Naive B cell (primary cell): ENCODE data around the gene CCDC122. TPM values are rescaled to one million over a fixed set of nuclear protein-coding genes. Genes with fewer than 3 reads are reported as not detected.
"Not testable (repeated sequence)": the region's sequence is repeated elsewhere in the genome, so short reads cannot be mapped to it uniquely, and the experiment has no call there.

Experiments
- ATAC-seq, 2 donors: fragments of 150-1000 bp; cut with Tn5 transposase; 2 replicates each; pipeline ENCODE4 v1.10.0; 2021; ENCODE audit warnings: low read depth in 2 of 2, mild to moderate bottlenecking in 2 of 2, moderate library complexity in 2 of 2
- DNase-seq: peaks from one replicate; pipeline ENCODE4 v3.0.0; 2022
- H3K27ac Mint-ChIP-seq, 6 donors: one replicate each; pipeline ENCODE4 v1.8.0; 2020 to 2022; ENCODE audit warnings: mild to moderate bottlenecking in 6 of 6, mixed read lengths in 6 of 6, moderate library complexity in 5 of 6, inconsistent platforms in 2 of 6
- H3K27me3 Mint-ChIP-seq, 3 donors: one replicate each; pipeline ENCODE4 v1.8.0; 2021 to 2022; ENCODE audit warnings: mixed read lengths in 3 of 3, mild to moderate bottlenecking in 1 of 3
- H3K36me3 Mint-ChIP-seq, 2 donors: one replicate each; pipeline ENCODE4 v1.8.0; 2020 to 2022; ENCODE audit warnings: mixed read lengths in 2 of 2, inconsistent platforms in 1 of 2, mild to moderate bottlenecking in 1 of 2
- H3K4me1 Mint-ChIP-seq, 3 donors: one replicate each; pipeline ENCODE4 v1.8.0; 2020 to 2022; ENCODE audit warnings: mixed read lengths in 3 of 3, inconsistent platforms in 1 of 3, mild to moderate bottlenecking in 1 of 3, moderate library complexity in 1 of 3
- H3K4me3 Mint-ChIP-seq, 8 donors: one replicate each; pipeline ENCODE4 v1.8.0; 2020 to 2022; ENCODE audit warnings: mild to moderate bottlenecking in 8 of 8, mixed read lengths in 8 of 8, moderate library complexity in 8 of 8, inconsistent platforms in 2 of 8
- H3K9me3 Mint-ChIP-seq, 7 donors: one replicate each; pipeline ENCODE4 v1.8.0; 2020 to 2022; ENCODE audit warnings: mixed read lengths in 7 of 7, mild to moderate bottlenecking in 5 of 7, inconsistent platforms in 2 of 7, moderate library complexity in 1 of 7
- polyA plus RNA-seq, 6 donors: library from polyadenylated mRNA; unstranded; fragments of 300-500 nt; fragmentation: Illumina TruSeq; gene quantifications; one replicate each; pipeline ENCODE4 v1.2.3, GENCODE V29; 2021; ENCODE audit warnings: low read depth in 6 of 6

Gene CCDC122
- polyA plus RNA-seq, 6 donors from 2014 or later, result 5.1 to 24.4 (median 8.1) TPM

DNA sequence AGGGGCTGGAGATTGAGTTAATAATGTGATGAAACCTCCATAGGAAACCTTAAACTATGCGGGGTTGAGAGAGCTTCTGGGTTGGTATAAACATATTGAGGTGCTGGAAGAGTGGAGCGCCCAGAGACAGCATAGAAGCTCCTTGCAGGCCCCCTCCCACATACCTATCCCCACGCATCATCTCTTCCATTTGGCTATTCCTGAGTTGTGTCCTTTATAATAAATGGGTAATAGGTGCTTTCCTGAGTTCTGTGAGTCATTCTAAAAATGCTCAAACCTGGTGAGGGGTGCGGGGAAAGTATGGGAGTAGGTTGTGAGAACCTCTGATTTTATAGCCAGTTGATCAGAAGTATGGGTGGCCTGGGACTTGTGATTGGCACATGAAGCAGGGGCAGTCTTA lies 14.6 kb downstream of the CCDC122 start:
- ATAC-seq (no peak), DNase-seq (no peak)
- H3K9me3 Mint-ChIP-seq, result peaks cover 0 to 4% (median 0%) of the 10 kb centered on the region in 7 donors
- H3K27me3 Mint-ChIP-seq, result no peaks in the 10 kb centered on the region
- no peak overlapping the region for H3K4me3 Mint-ChIP-seq
- H3K27ac Mint-ChIP-seq, result no peak overlapping the region
- H3K4me1 Mint-ChIP-seq, result no peaks in the 10 kb centered on the region
- no peaks in the 10 kb centered on the region for H3K36me3 Mint-ChIP-seq

DNA sequence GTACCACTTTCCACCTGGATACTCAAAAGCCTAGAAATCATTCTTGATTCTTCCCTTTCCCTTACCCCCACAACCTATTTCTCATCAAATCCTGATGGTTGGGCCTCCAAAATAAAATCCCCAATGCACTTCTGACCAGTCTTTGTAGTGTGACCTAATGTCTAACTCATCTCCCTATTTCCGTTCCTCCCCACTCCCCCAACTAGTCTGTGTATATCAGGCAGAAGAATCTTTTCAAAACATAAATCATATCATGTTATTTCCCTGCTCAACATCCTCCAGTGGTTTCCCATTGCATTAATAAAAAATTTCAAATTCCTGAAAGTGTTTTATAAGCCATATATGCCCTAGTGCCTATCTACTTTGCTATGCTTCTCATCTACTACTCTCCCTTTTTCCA lies 17.7 kb downstream of the CCDC122 start:
- DNase-seq (no peak), ATAC-seq (no peak)
- Mint-ChIP-seq H3K27ac (no peak overlapping the region), H3K36me3 (peaks cover 0 to 5% of the 10 kb centered on the region in 2 donors), H3K4me3 (no peak overlapping the region), H3K9me3 (peaks cover 0 to 4% (median 0%) of the 10 kb centered on the region in 7 donors), H3K4me1 (no peaks in the 10 kb centered on the region), H3K27me3 (no peaks in the 10 kb centered on the region)

DNA sequence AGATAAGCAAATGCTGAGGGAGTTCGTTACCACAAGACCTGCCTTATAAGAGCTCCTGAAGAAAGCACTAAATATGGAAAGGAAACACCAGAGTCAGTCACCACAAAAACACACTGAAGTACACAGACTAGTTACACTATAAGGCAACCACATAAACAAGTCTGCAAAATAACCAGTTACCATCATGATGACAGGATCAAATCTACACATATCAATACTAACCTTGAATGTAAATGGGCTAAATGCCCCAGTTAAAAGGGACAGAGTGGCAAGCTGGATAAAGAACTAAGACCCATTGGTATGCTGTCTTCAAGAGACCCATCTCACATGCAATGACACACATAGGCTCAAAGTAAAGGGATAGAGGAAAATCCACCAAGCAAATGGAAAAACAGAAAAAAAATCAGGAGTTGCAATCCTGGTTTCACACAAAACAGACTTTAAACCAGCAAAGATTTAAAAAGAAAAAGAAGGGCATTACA lies 26.6 kb downstream of the CCDC122 start:
- Mint-ChIP-seq H3K27ac (no peak overlapping the region), H3K4me3 (no peak overlapping the region), H3K9me3 (peaks cover 31 to 70% (median 59%) of the 10 kb centered on the region in 7 donors), H3K36me3 (peaks cover 60 to 61% of the 10 kb centered on the region in 2 donors), H3K4me1 (no peaks in the 10 kb centered on the region), H3K27me3 (no peaks in the 10 kb centered on the region)
- ATAC-seq (no peak), DNase-seq (no peak)

- H3K9me3 Mint-ChIP-seq, result peaks cover 31 to 68% (median 58%) of the 10 kb centered on the region in 7 donors
- no peak overlapping the region for H3K27ac Mint-ChIP-seq
- no peaks in the 10 kb centered on the region for H3K27me3 Mint-ChIP-seq
- peaks cover 60% of the 10 kb centered on the region in 2 donors for H3K36me3 Mint-ChIP-seq
- no peaks in the 10 kb centered on the region for H3K4me1 Mint-ChIP-seq
- DNase-seq (no peak), ATAC-seq (no peak)
- no peak overlapping the region for H3K4me3 Mint-ChIP-seq
Measured at GRCh38 chr13:43850873-43851272, 28.7 kb downstream of the CCDC122 start.

DNA sequence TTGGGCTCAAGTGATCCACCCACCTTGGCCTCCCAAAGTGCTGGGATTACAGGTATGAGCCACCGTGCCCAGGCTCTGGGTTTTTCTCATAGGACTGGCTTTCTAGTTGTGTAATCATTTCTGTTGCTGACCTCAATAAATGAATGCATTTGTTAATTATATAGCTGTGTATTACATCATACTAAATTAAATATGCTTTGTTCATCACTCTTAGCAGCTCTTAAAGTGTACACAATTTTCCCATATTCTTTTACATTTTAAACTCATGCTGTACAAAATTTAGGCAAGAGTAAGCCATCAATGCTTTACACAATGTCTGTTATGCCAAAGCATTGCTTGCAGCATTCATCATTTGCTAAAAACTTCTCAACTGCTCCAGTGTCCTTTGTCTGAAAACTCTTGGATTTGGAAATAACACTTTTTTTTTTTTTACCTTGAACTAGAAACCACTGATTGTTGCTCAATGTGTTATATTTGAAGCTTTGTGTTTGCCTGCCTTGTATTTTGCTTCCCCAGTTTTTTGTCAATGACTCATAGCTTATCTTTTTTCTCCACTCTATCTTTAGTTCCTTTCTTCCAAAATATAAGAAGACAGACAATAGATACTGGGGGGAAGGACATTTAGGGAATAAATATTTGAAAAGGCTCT lies 31.4 kb downstream of the CCDC122 start:
- H3K9me3 Mint-ChIP-seq, result peaks cover 18 to 40% (median 36%) of the 10 kb centered on the region in 7 donors
- H3K4me3 Mint-ChIP-seq, result no peak overlapping the region
- ATAC-seq (no peak), DNase-seq (no peak)
- H3K4me1 Mint-ChIP-seq, result no peaks in the 10 kb centered on the region
- no peaks in the 10 kb centered on the region for H3K27me3 Mint-ChIP-seq
- peaks cover 33 to 40% of the 10 kb centered on the region in 2 donors for H3K36me3 Mint-ChIP-seq
- H3K27ac Mint-ChIP-seq, result no peak overlapping the region

DNA sequence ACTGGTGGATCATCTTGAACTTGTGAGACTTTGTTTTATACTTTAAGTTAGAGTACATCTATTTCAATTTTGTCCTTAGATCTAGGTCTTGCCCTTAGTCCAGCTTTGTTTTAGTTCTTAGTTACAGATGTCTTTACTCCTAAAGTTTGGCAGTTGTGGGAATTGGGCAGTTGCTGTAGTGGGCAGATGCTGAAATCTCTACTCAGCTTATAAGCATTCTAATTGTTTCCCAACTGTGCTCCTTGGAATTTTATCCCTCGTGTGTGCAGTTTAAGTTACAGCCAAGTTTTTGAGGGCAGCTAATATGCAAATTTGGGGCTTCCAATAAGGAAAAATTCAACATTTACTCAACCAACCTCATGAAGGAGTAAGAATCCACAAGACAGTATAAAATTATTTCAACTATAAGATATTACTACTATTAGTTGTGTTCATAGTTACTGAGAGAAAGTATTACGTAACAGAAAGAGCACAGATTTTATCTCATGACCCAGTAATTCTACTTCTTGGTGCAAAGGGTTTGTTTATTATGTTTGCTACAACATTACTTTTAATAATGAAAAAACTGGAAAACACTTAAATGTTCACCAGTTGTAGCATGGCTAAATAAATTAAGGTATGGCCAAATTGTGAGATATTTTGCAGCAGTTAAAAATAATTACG lies 32.9 kb downstream of the CCDC122 start:
- no peak for ATAC-seq

GRCh38 chr13:43838909-43839308 lies 40.6 kb downstream of the CCDC122 start:
- peaks cover 0 to 18% (median 6%) of the 10 kb centered on the region in 7 donors for H3K9me3 Mint-ChIP-seq
- no peak overlapping the region for H3K4me3 Mint-ChIP-seq
- no peaks in the 10 kb centered on the region for H3K36me3 Mint-ChIP-seq
- H3K27ac Mint-ChIP-seq, result no peak overlapping the region
- ATAC-seq (no peak), DNase-seq (no peak)
- H3K27me3 Mint-ChIP-seq, result no peaks in the 10 kb centered on the region
- no peaks in the 10 kb centered on the region for H3K4me1 Mint-ChIP-seq

More for the DNA sequence above, 32.9 kb downstream of the CCDC122 start:
- Mint-ChIP-seq H3K27me3 (no peaks in the 10 kb centered on the region), H3K4me1 (no peaks in the 10 kb centered on the region), H3K27ac (no peak overlapping the region), H3K4me3 (no peak overlapping the region), H3K9me3 (peaks cover 8 to 26% (median 22%) of the 10 kb centered on the region in 7 donors), H3K36me3 (peaks cover 18 to 31% of the 10 kb centered on the region in 2 donors)
- DNase-seq, result no peak

GRCh38 chr13:43835701-43836100 lies 43.8 kb downstream of the CCDC122 start:
- H3K4me1 Mint-ChIP-seq, result no peaks in the 10 kb centered on the region
- no peaks in the 10 kb centered on the region for H3K27me3 Mint-ChIP-seq
- H3K36me3 Mint-ChIP-seq, result no peaks in the 10 kb centered on the region
- DNase-seq, result no peak
- peaks cover 0 to 8% (median under 1%) of the 10 kb centered on the region in 7 donors for H3K9me3 Mint-ChIP-seq
- no peak overlapping the region for H3K27ac Mint-ChIP-seq
- H3K4me3 Mint-ChIP-seq, result no peak overlapping the region
- ATAC-seq, result no peak

- ATAC-seq, result no peak
- H3K4me3 Mint-ChIP-seq, result no peak overlapping the region
Measured at GRCh38 chr13:43831088-43831487, 48.5 kb downstream of the CCDC122 start.

DNA sequence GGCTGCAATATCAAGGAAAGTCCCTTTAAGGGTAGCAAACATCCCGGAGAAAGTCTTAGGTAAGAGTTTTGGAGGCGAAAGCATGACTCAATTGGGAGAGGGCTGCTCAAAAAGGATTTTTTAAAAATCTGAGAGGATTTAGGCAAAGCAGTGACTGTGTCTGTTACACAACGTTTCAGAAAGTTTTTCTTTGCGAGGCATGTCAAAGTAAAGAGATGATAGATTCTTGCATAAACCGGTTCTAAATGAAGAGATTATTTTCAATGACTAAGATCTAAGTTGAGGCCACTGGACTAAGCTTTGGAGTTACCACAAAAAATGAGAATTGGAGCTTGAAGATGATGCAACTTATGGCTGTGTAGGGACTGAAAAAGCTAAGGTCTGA lies 49.1 kb downstream of the CCDC122 start:
- no peaks in the 10 kb centered on the region for H3K27me3 Mint-ChIP-seq
- H3K4me1 Mint-ChIP-seq, result no peaks in the 10 kb centered on the region
- DNase-seq (no peak), ATAC-seq (no peak)
- no peak overlapping the region for H3K27ac Mint-ChIP-seq
- no peaks in the 10 kb centered on the region for H3K36me3 Mint-ChIP-seq
- peaks cover 0 to 1% (median 0%) of the 10 kb centered on the region in 7 donors for H3K9me3 Mint-ChIP-seq
- H3K4me3 Mint-ChIP-seq, result no peak overlapping the region

More at GRCh38 chr13:43831088-43831487, 48.5 kb downstream of the CCDC122 start:
- no peaks in the 10 kb centered on the region for H3K36me3 Mint-ChIP-seq
- no peak for DNase-seq
- no peaks in the 10 kb centered on the region for H3K4me1 Mint-ChIP-seq
- no peaks in the 10 kb centered on the region for H3K27me3 Mint-ChIP-seq
- no peak overlapping the region for H3K27ac Mint-ChIP-seq
- peaks cover 0 to 1% (median 0%) of the 10 kb centered on the region in 7 donors for H3K9me3 Mint-ChIP-seq

DNA sequence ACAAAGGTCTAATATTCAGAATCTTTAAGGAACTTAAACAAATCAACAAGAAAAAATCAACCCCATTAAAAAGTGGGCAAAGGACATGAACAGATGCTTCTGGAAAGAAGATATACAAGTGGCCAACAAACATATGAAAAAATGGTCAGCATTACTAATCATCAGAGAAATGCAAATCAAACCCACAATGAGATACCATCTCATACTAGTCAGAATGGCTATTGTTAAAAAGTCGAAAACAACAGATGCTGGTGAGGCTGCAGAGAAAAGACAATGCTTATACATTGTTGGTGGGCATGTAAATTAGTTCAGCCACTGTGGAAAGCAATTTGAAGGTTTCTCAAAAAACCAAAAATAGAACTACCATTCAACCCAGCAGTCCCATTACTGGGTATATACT lies 54.9 kb downstream of the CCDC122 start:
- not testable (repeated sequence) for DNase-seq, H3K27ac Mint-ChIP-seq, H3K27me3 Mint-ChIP-seq, H3K4me1 Mint-ChIP-seq, ATAC-seq, H3K9me3 Mint-ChIP-seq, H3K36me3 Mint-ChIP-seq, H3K4me3 Mint-ChIP-seq

- Mint-ChIP-seq H3K4me3 (no peak overlapping the region), H3K27ac (no peak overlapping the region), H3K27me3 (peaks cover 4 to 6% (median 5%) of the 10 kb centered on the region in 3 donors), H3K36me3 (peaks cover 0 to 4% of the 10 kb centered on the region in 2 donors), H3K4me1 (no peaks in the 10 kb centered on the region), H3K9me3 (peaks cover 0 to 5% (median 3%) of the 10 kb centered on the region in 7 donors)
- ATAC-seq (no peak), DNase-seq (no peak)
Measured at GRCh38 chr13:43822969-43823368, 56.6 kb downstream of the CCDC122 start.

DNA sequence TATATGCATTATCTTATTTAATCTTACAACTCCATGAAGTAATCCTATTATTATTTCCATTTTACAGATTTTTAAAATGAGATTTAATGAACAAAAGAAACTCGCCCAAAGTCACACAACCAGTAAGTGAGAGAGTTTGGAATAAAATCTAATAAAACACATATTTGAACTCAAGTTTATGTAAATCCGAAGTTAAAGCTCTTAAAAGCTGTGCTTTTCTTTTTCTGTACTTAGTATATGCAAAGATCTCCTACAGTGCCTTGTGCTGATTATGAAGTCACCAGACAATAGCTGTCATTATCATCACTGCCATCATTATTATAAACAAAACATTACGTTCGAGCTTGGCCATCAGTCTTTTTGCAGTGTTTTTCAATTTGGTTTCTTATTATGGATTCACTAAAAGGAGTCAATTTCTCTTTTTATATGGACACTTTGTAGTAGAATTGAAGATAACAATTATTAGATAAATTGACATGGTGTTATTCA lies 63.1 kb downstream of the CCDC122 start:
- H3K9me3 Mint-ChIP-seq, result peaks cover 0 to 5% (median 2%) of the 10 kb centered on the region in 7 donors
- no peak overlapping the region for H3K27ac Mint-ChIP-seq
- no peak overlapping the region for H3K4me3 Mint-ChIP-seq
- peaks cover 7 to 25% (median 11%) of the 10 kb centered on the region in 3 donors for H3K27me3 Mint-ChIP-seq
- peaks cover 0 to 5% of the 10 kb centered on the region in 2 donors for H3K36me3 Mint-ChIP-seq
- no peaks in the 10 kb centered on the region for H3K4me1 Mint-ChIP-seq
- ATAC-seq, result no peak
- no peak for DNase-seq

- peaks cover 0 to 5% (median 2%) of the 10 kb centered on the region in 7 donors for H3K9me3 Mint-ChIP-seq
- no peaks in the 10 kb centered on the region for H3K4me1 Mint-ChIP-seq
- H3K27ac Mint-ChIP-seq, result no peak overlapping the region
- peaks cover 0 to 5% of the 10 kb centered on the region in 2 donors for H3K36me3 Mint-ChIP-seq
- peaks cover 5 to 25% (median 11%) of the 10 kb centered on the region in 3 donors for H3K27me3 Mint-ChIP-seq
- DNase-seq, result no peak
- H3K4me3 Mint-ChIP-seq, result no peak overlapping the region
- no peak for ATAC-seq
Measured at GRCh38 chr13:43815204-43815603, 64.3 kb downstream of the CCDC122 start.
